Measurements from ENCODE around the gene AKAP13.

AKAP13 gene

GRCh38 chr15:85771781-85772445 is 391.5 kb downstream of the AKAP13 start:
- TF ChIP-seq JUND (IDR thresholded peaks at IDR 0.05; ENCODE audit: low read depth): no peak
- in situ Hi-C loops (cut with HindIII; ENCODE audit: low pct_unique_long_range_greater_than_20kb, low sequenced_read_pairs): no loop called here
- DNase-seq (ENCODE audit: low read depth in 1 of 2, low spot score in 1 of 2): no peak

GRCh38 chr15:85772668-85773067 is 392.3 kb downstream of the AKAP13 start:
- TF ChIP-seq JUND (IDR thresholded peaks at IDR 0.05; ENCODE audit: low read depth): no peak
- in situ Hi-C loops (cut with HindIII; ENCODE audit: low pct_unique_long_range_greater_than_20kb, low sequenced_read_pairs): no loop called here
- no peak for DNase-seq (ENCODE audit: low read depth in 1 of 2, low spot score in 1 of 2)

DNA sequence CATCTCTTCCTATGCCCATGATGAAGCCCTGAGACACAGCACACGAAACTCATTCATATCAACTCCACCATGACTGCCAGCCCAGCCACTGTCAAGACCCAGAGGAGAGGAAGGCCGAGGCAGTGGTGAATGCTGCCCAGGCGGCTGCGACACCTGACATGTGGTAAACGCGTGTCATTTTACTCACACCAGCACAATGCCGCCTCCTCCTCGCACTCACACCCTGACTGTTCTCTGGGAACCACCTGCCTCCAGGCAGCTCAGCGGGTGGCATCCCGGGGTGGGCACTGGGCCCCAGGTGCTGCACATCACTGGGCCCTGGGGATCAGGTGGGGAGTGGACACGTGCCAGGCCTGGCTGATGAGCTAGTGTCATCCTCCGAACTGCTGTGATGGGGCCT is 392.8 kb downstream of the AKAP13 start:
- TF ChIP-seq JUND (IDR thresholded peaks at IDR 0.05; ENCODE audit: low read depth): no peak
- in situ Hi-C loops (cut with HindIII; ENCODE audit: low pct_unique_long_range_greater_than_20kb, low sequenced_read_pairs): no loop called here
- DNase-seq (ENCODE audit: low read depth in 1 of 2, low spot score in 1 of 2): no peak

- no peak for DNase-seq (ENCODE audit: low read depth in 1 of 2, low spot score in 1 of 2)
- no peak for TF ChIP-seq JUND (IDR thresholded peaks at IDR 0.05; ENCODE audit: low read depth)
- in situ Hi-C loops (cut with HindIII; ENCODE audit: low pct_unique_long_range_greater_than_20kb, low sequenced_read_pairs): no loop called here
Measured at GRCh38 chr15:85773970-85774369, 393.6 kb downstream of the AKAP13 start.

DNA sequence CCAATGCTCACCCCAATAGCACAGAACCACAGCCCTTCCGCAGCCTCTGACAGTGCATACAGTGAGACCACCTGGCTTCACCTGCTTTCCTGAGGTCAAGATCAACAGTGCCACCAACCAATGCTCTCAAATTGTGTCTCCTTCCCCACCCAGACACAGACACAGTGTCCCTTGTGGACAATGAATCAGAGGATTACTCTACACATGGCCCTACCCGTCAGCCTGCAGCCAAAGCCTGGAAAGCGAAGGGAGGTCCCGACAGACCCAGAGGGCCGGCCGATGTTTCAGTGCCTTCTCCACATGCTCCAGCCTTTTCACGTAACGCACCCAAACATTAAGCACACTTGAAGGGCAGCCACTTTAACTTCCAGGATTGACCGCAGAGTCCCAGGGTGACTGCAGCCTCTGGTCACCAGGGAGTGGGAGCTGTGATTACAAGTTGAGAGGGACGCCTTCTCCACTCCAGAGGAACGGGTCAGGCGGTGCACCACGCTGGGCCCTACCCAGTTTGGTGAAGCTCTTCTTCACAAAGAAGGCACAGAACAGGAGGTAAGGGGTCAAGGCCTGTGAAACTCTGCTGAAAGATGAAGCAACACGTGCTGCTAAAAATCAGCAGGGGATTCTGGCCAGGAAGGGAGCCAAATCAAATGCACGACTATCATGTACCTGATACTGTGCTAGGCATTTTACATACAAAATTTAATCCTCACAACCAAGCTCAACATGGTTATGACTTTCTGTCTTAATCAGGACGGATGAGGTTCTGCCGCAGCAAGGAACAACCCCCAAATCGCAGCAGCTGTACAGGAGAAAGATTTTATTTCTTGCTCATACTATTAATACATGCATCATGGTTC is 397.1 kb downstream of the AKAP13 start:
- TF ChIP-seq JUND (IDR thresholded peaks at IDR 0.05; ENCODE audit: low read depth): no peak
- in situ Hi-C loops (cut with HindIII; ENCODE audit: low pct_unique_long_range_greater_than_20kb, low sequenced_read_pairs): no loop called here
- no peak for DNase-seq (ENCODE audit: low read depth in 1 of 2, low spot score in 1 of 2)

DNA sequence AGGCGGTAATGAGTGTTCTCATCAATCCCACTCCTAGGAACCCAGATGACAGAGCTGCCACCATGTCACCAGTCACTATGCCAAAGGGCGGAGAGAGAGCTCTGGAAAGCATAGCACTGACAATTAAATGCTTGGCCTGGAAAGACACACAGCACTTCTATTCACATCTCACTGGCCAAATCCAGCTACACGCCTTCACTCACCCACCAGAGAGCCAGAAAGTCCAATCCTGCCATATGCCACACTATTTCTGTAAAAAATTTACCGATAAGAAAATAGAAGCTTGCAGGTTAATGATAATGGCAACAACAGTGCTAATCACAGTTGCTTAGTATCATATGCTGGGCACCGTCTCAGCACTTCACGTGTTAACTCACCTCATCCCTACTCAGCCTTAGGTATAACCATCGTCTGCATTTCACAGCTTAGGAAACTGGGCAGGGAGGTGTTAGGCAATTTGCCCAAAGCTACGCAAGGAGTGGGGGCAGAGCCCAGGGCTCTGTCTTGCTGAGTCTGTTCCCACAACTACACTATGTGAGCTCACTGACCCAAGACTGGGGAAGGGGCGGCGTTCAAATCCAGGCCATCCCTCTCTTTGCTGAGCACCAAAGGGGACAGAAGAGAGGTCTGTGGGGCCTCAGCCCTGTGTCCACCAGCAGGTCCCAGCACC is 397.8 kb downstream of the AKAP13 start:
- in situ Hi-C loops (cut with HindIII; ENCODE audit: low pct_unique_long_range_greater_than_20kb, low sequenced_read_pairs): no loop called here
- no peak for TF ChIP-seq JUND (IDR thresholded peaks at IDR 0.05; ENCODE audit: low read depth)
- no peak for DNase-seq (ENCODE audit: low read depth in 1 of 2, low spot score in 1 of 2)

- DNase-seq (ENCODE audit: low read depth in 1 of 2, low spot score in 1 of 2): no peak
- TF ChIP-seq JUND (IDR thresholded peaks at IDR 0.05; ENCODE audit: low read depth): no peak
Measured at GRCh38 chr15:85779249-85779648, 398.8 kb downstream of the AKAP13 start.

DNA sequence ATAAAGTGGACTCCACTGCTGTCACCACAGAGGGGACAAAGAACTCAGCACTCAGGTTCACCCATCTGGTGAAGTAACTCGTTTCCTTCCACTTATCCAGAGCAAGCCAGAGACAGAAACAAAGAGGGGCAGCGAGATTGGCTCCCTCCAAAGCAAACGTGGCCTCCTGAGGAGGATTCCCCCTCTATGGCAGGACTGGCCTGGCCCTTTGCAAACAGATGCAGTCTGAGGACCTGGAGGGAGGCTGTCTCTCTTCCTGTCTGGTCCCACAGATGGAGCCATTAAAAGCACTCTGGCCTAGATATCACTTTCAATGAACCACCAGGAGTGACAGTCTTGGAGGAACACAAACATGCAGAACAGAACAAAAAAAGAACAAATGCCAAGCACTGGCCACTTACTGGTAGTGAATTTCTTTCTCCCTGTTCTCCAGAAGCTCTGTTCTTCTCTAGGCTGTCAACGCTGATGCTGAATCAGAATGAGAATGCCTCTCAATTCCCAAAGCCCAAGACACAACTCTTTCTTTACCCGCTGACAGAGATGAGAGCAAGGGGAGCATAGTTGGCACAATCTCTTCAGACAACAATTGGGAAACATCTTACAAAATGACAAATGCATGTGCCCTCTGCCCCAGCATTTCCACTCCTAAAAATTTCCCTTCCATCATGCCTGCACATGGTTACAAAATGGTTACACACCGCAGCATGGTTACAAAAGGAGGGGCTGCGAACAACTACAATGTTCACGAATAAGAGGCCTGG is 400.0 kb downstream of the AKAP13 start:
- in situ Hi-C loops (cut with HindIII; ENCODE audit: low pct_unique_long_range_greater_than_20kb, low sequenced_read_pairs): no loop called here
- DNase-seq (ENCODE audit: low read depth in 1 of 2, low spot score in 1 of 2): no peak
- TF ChIP-seq JUND (IDR thresholded peaks at IDR 0.05; ENCODE audit: low read depth): no peak

More at GRCh38 chr15:85779249-85779648, 398.8 kb downstream of the AKAP13 start:
- in situ Hi-C loops (cut with HindIII; ENCODE audit: low pct_unique_long_range_greater_than_20kb, low sequenced_read_pairs): no loop called here

DNA sequence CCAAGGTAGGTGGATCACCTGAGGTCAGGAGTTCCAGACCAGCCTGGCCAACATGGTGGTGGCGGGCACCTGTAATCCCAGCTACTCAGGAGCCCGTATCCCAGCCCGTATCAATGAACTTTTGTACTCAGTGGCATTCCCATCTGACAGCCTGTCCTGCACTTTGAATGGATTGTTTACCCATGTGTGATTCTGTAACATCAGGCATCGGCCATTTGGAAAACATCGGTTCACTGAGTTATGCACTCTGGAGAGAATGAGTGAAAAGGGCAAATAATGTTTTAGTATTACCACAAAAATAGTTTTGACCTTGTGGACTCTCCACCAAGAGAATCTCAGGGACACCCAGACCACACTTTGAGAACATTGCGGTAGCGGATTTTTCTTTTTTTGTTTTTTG is 400.7 kb downstream of the AKAP13 start:
- DNase-seq (ENCODE audit: low read depth in 1 of 2, low spot score in 1 of 2): no peak
- TF ChIP-seq JUND (IDR thresholded peaks at IDR 0.05; ENCODE audit: low read depth): no peak
- in situ Hi-C loops (cut with HindIII; ENCODE audit: low pct_unique_long_range_greater_than_20kb, low sequenced_read_pairs): no loop called here

DNA sequence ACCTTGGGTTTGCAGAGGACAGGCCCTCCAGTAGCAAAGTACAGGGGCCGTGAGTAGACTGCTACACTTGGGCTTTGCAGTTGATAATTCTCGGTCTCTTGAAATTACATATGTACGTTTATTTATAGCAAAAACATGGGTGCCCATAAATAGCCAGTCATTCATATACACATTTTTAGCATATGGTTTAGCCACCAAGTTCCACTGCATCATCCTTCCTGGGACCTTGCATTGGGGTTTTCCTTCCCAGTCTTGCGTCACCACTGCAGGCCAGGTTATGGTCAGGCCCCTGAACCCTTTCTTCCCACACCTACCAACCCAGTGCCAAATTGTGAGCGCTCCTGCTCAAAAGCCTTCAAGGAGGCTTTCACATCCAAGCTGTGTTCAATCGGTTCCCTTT is 401.7 kb downstream of the AKAP13 start:
- in situ Hi-C loops (cut with HindIII; ENCODE audit: low pct_unique_long_range_greater_than_20kb, low sequenced_read_pairs): no loop called here
- no peak for TF ChIP-seq JUND (IDR thresholded peaks at IDR 0.05; ENCODE audit: low read depth)
- no peak for DNase-seq (ENCODE audit: low read depth in 1 of 2, low spot score in 1 of 2)

DNA sequence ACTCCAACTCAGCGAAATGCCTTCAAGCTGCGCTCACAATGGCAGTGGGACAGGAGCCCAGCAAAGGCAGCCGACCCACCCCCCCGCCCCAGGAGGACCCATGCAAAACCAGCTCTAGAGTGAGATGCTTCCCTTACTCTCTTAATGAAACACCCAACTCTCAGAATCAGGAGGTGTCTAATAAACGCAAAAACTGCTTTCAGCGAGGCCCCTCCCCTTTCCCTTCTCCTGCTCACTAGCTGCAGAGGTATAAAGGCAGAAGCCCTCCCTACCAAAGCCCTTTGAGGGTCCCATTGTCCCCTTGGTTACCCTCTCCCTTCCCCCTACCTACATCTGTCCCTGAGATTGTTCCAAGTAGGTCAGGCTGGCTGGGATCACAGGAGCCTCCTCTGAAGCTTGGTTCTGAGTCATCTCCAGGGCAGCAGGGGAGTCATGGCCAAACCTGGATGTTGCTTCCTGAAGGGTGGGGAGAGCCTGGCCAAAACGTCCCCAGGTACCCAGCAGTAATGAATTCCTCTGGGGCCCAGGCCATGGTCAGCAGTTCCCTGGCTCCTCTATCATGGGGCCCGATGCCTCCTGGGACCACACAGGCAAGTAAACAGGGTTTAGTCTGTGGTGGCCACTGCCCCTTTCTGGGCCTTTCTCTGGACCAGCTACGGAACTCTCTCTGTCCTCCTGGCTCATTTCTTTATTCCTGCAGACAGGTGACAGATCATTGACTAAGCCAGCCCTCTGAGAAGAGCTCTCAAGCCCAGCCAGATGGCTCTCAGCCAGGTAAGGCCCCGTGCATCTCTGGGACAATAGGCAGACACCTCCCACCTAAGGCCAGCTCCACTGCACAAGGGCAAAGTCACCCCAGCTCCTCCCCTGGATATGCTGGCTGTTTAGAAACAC is 405.7 kb downstream of the AKAP13 start:
- no peak for DNase-seq (ENCODE audit: low read depth in 1 of 2, low spot score in 1 of 2)
- no peak for TF ChIP-seq JUND (IDR thresholded peaks at IDR 0.05; ENCODE audit: low read depth)
- in situ Hi-C loops (cut with HindIII; ENCODE audit: low pct_unique_long_range_greater_than_20kb, low sequenced_read_pairs): no loop called here

DNA sequence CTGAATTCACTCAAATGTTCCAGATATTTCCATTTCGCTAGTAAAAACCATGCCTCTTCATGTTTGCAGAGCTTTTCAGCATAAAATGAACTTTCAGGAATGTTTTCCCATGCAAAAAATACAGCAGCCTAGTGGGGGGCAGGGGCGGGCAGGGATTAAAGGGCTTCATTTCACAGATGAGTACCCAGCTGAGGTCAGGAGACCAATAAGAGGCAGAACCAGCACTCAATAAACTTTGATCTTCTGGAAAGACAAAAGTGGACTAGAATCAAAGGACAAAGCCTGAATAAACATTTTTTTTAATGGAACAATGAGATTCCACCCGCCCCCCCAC is 406.3 kb downstream of the AKAP13 start:
- TF ChIP-seq JUND (IDR thresholded peaks at IDR 0.05; ENCODE audit: low read depth): no peak
- no peak for DNase-seq (ENCODE audit: low read depth in 1 of 2, low spot score in 1 of 2)
- in situ Hi-C loops (cut with HindIII; ENCODE audit: low pct_unique_long_range_greater_than_20kb, low sequenced_read_pairs): no loop called here
